ENCODE results near the gene FOXO3.

Gene FOXO3

DNA sequence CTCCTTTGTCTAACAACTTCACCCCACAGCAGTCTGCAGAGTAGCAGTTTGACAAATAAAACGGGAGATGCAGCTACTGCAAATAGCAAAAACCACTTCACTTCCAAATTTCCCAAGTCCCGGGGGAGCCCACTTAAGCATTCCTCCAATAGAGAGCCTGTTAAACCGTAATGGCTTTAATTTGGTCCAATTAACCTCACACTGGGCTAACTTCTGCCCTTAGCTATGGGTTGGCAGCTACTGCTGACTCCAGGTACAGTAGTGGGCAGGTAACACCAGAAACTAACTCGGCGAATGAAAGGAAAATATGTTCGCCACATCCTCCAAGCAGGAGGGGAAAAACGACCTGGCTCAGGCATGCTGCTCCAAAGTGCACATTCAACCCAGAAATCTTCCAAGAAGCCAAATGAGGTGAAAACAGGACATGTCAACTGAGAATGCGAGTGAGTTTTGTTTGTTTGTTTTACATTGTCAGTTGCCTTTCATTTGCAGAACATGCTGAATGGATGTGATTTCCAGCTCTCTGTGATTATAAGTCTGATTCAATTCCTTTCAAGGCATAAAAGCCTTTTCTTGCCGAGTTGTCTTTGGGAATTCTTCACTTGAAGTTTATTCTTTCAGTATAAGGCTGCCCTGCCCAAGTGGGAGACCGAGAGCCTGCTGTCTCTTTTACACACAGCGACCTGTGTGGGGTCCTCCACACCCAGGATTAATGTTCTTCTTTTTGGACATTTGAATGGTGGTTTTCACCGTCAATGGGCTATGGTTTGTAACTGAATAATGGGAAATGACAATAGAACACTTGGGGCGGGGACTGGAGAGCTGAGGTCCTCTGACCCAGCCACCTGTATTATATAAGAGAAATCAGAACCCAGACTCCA is 170.2 kb downstream of the FOXO3 start:
- H3K27ac ChIP-seq = no peak overlapping the region
- DNase-seq (ENCODE audit: low read depth, low spot score) = peak; percentile 8
- H3K36me3 ChIP-seq (ENCODE audit: insufficient read depth, low read length) = no peaks in the 10 kb centered on the region
- no peak overlapping the region for H3K9ac ChIP-seq (ENCODE audit: insufficient read length)
- no peaks in the 10 kb centered on the region for H3K9me3 ChIP-seq (ENCODE audit: low read depth, low read length)
- TF ChIP-seq FOXP2 (optimal IDR thresholded peaks at IDR 0.05; ENCODE audit: control extremely low read depth, extremely low read length, insufficient read depth) (no peak), EZH2 (IDR thresholded peaks at IDR 0.05) (no peak), POLR2AphosphoS5 (IDR thresholded peaks at IDR 0.05; ENCODE audit: borderline replicate concordance, low read depth, low read length) (no peak)
- no peak overlapping the region for H3K4me3 ChIP-seq

- DNase-seq (ENCODE audit: low read depth, low spot score) = no peak
- TF ChIP-seq FOXP2 (optimal IDR thresholded peaks at IDR 0.05; ENCODE audit: control extremely low read depth, extremely low read length, insufficient read depth) (no peak), POLR2AphosphoS5 (IDR thresholded peaks at IDR 0.05; ENCODE audit: borderline replicate concordance, low read depth, low read length) (no peak), EZH2 (IDR thresholded peaks at IDR 0.05) (no peak)
- no peak overlapping the region for H3K27ac ChIP-seq
- H3K36me3 ChIP-seq (ENCODE audit: insufficient read depth, low read length) = no peaks in the 10 kb centered on the region
- no peaks in the 10 kb centered on the region for H3K9me3 ChIP-seq (ENCODE audit: low read depth, low read length)
- no peak overlapping the region for H3K9ac ChIP-seq (ENCODE audit: insufficient read length)
- H3K4me3 ChIP-seq = no peak overlapping the region
These were observed 171.6 kb downstream of the FOXO3 start for GRCh38 chr6:108732091-108732870.

- Histone ChIP-seq H3K9me3 (ENCODE audit: low read depth, low read length) (no peaks in the 10 kb centered on the region), H3K9ac (ENCODE audit: insufficient read length) (no peak overlapping the region), H3K36me3 (ENCODE audit: insufficient read depth, low read length) (no peaks in the 10 kb centered on the region), H3K27ac (no peak overlapping the region), H3K4me3 (no peak overlapping the region)
- no peak for DNase-seq (ENCODE audit: low read depth, low spot score)
- no peak for TF ChIP-seq FOXP2 (optimal IDR thresholded peaks at IDR 0.05; ENCODE audit: control extremely low read depth, extremely low read length, insufficient read depth)
- no peak for TF ChIP-seq EZH2 (IDR thresholded peaks at IDR 0.05)
- TF ChIP-seq POLR2AphosphoS5 (IDR thresholded peaks at IDR 0.05; ENCODE audit: borderline replicate concordance, low read depth, low read length) = no peak
These were observed 172.3 kb downstream of the FOXO3 start for GRCh38 chr6:108733051-108733450.

- Histone ChIP-seq H3K4me3 (no peak overlapping the region), H3K36me3 (ENCODE audit: insufficient read depth, low read length) (no peaks in the 10 kb centered on the region), H3K9me3 (ENCODE audit: low read depth, low read length) (no peaks in the 10 kb centered on the region), H3K9ac (ENCODE audit: insufficient read length) (no peak overlapping the region), H3K27ac (no peak overlapping the region)
- no peak for DNase-seq (ENCODE audit: low read depth, low spot score)
- TF ChIP-seq FOXP2 (optimal IDR thresholded peaks at IDR 0.05; ENCODE audit: control extremely low read depth, extremely low read length, insufficient read depth) = no peak
- no peak for TF ChIP-seq POLR2AphosphoS5 (IDR thresholded peaks at IDR 0.05; ENCODE audit: borderline replicate concordance, low read depth, low read length)
- TF ChIP-seq EZH2 (IDR thresholded peaks at IDR 0.05) = no peak
These were observed 173.1 kb downstream of the FOXO3 start for GRCh38 chr6:108733706-108734265.
